Osteoblast (primary cell): ENCODE measurements around the gene RPL6. TPM values are rescaled to one million over a fixed set of nuclear protein-coding genes. Genes with fewer than 3 reads are reported as not detected.
"Not testable (repeated sequence)": the region's sequence is repeated elsewhere in the genome, so short reads cannot be mapped to it uniquely, and the experiment has no call there.

ENCODE experiments used
- DNase-seq: peaks from one replicate; pipeline ENCODE4 v3.0.0; 2011; ENCODE audit warnings: low spot score, mixed read lengths; ENCODE audit not compliant: insufficient read length; ENCODE audit errors: missing footprints
- H2AFZ ChIP-seq: 2 replicates; pipeline ENCODE4 v1.6.0; 2011; ENCODE audit warnings: mild to moderate bottlenecking, low read length
- H3K27ac ChIP-seq: 2 replicates; pipeline ENCODE4 v1.5.1; 2011; ENCODE audit warnings: mild to moderate bottlenecking, low read depth, low read length, moderate library complexity
- H3K27me3 ChIP-seq: 2 replicates; pipeline ENCODE4 v1.6.0; 2012; ENCODE audit warnings: mild to moderate bottlenecking, control low read depth, inconsistent platforms, low read length, moderate library complexity; ENCODE audit not compliant: insufficient read depth
- H3K36me3 ChIP-seq: 2 replicates; pipeline ENCODE4 v1.5.1; 2011; ENCODE audit warnings: mild to moderate bottlenecking, low read length, control low read depth, moderate library complexity; ENCODE audit not compliant: insufficient read depth
- H3K4me1 ChIP-seq: 2 replicates; pipeline ENCODE4 v1.5.1; 2011; ENCODE audit warnings: mild to moderate bottlenecking, low read length, control low read depth, moderate library complexity; ENCODE audit not compliant: insufficient read depth
- H3K4me2 ChIP-seq: 2 replicates; pipeline ENCODE4 v1.6.0; 2011; ENCODE audit warnings: mild to moderate bottlenecking, low read length; ENCODE audit not compliant: insufficient read depth
- H3K4me3 ChIP-seq: fragments of 200-600 bp; sonication (generic); 3 replicates; pipeline ENCODE4 v1.5.1; 2012; ENCODE audit warnings: mild to moderate bottlenecking, low read length, inconsistent platforms; ENCODE audit not compliant: insufficient read depth
- H3K79me2 ChIP-seq: 2 replicates; pipeline ENCODE4 v1.6.0; 2012; ENCODE audit warnings: mild to moderate bottlenecking, low read length, control low read depth, inconsistent platforms; ENCODE audit not compliant: insufficient read depth
- H3K9me3 ChIP-seq: 2 replicates; pipeline ENCODE4 v1.5.1; 2011; ENCODE audit warnings: low read depth, low read length, control low read depth
- H4K20me1 ChIP-seq: 2 replicates; pipeline ENCODE4 v1.6.0; 2012; ENCODE audit warnings: mild to moderate bottlenecking, low read length, control low read depth; ENCODE audit not compliant: insufficient read depth
- total RNA-seq: library from RNA; depleted of rRNA; stranded (reverse); fragments of >200 nt; gene quantifications from 2 replicates; pipeline ENCODE4 v1.2.3, GENCODE V29; 2012
- TF ChIP-seq, protein P1 (sequence below): IDR thresholded peaks from 2 replicates; pipeline ENCODE4 v1.5.1; 2011; ENCODE audit warnings: mild to moderate bottlenecking, low read depth, low read length, moderate library complexity; ENCODE audit errors: extremely low read depth

RPL6 gene
- total RNA-seq: 918 and 946 TPM in 2 replicates

DNA sequence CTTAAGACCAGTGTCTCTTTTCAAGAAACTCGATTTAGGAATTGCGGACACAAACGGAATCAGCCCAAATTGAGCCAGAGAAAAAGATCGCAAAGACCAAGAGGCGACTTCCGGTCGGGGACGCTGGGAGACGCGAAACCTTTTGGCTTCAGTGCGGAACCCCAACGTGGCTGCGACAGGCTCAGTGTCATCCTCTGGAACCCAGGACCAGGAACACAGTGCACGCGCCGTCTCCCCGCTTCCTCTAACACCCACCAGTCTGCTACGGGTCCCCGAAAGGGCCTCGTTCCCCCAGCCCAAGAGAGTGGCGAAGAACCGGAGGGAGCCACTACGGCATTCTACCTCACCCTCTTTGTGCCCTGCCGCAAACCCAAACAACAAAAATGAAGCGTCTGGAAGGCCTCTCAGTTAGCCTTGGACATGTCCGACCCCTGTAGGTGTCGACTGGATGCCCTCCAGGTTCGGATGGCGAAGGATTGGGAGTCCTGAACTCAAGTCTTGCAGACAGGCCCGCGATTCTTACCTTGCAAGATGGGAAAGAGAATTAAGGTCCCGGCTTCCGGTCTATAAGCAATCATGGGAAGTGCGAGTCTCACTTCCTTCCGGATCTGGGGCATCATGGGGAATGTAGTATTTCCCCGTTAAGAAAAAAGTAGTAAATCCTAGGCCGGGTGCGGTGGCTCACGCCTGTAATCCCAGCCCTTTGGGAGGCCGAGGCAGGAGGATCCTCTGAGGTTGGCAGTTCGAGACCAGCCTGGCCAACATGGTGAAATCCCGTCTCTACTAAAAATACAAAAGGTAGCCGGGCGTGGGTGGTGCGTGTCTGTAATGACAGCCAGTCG lies at the start of gene RPL6:
Gene RPL6, minus strand, starts transcription at position 542 of the 842 bp plus-strand sequence. CDS start 949 bp downstream, outside the sequence.
- Histone ChIP-seq H4K20me1 (peaks cover 43% of the 10 kb centered on the region), H3K4me3 (peak within 1 kb of the TSS; percentile 99), H3K4me2 (peak within 1 kb of the TSS; percentile 97), H3K79me2 (peaks cover 22% of the 10 kb centered on the region), H3K36me3 (peaks cover 45% of the 10 kb centered on the region), H2AFZ (peak within 1 kb of the TSS; percentile 98), H3K4me1 (peaks cover 22% of the 10 kb centered on the region), H3K27ac (peak within 1 kb of the TSS; percentile 98), H3K27me3 (no peaks in the 10 kb centered on the region), H3K9me3 (no peaks in the 10 kb centered on the region)
- TF ChIP-seq, protein P1, sequence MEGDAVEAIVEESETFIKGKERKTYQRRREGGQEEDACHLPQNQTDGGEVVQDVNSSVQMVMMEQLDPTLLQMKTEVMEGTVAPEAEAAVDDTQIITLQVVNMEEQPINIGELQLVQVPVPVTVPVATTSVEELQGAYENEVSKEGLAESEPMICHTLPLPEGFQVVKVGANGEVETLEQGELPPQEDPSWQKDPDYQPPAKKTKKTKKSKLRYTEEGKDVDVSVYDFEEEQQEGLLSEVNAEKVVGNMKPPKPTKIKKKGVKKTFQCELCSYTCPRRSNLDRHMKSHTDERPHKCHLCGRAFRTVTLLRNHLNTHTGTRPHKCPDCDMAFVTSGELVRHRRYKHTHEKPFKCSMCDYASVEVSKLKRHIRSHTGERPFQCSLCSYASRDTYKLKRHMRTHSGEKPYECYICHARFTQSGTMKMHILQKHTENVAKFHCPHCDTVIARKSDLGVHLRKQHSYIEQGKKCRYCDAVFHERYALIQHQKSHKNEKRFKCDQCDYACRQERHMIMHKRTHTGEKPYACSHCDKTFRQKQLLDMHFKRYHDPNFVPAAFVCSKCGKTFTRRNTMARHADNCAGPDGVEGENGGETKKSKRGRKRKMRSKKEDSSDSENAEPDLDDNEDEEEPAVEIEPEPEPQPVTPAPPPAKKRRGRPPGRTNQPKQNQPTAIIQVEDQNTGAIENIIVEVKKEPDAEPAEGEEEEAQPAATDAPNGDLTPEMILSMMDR: no peak
- DNase-seq: peak; percentile 95

GRCh38 chr12:112458751-112459150 lies 49.3 kb upstream of the RPL6 start:
- no peaks in the 10 kb centered on the region for H3K9me3 ChIP-seq
- H3K36me3 ChIP-seq: peaks cover 50% of the 10 kb centered on the region
- no peak overlapping the region for H3K4me3 ChIP-seq
- H3K4me1 ChIP-seq: no peaks in the 10 kb centered on the region
- H2AFZ ChIP-seq: no peak overlapping the region
- H3K4me2 ChIP-seq: no peak overlapping the region
- no peak overlapping the region for H3K27ac ChIP-seq
- H4K20me1 ChIP-seq: no peaks in the 10 kb centered on the region
- no peaks in the 10 kb centered on the region for H3K27me3 ChIP-seq
- peaks cover 6% of the 10 kb centered on the region for H3K79me2 ChIP-seq
- no peak for DNase-seq
- TF ChIP-seq, protein P1: no peak

DNA sequence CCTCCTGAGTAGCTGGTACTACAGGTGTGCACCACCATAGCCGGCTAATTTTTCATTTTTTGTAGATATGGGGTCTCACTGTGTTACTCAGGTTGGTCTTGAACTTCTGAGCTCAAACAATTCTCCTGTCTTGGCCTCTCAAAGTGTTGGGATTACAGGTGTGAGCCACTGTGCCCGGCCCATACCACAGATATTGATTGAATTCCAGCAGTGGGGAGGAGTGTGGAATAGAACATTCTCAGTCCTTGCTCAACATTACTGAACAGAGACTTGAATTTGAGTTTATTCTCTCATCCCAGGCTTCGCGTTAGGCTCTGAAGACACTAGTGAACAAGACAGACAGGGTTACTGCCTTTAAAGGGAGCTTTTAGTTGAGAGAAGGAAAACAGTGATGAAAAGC lies 48.9 kb upstream of the RPL6 start:
- Histone ChIP-seq H3K27me3 (no peaks in the 10 kb centered on the region), H3K27ac (no peak overlapping the region)

GRCh38 chr12:112457142-112457541 lies 47.7 kb upstream of the RPL6 start:
- not testable (repeated sequence) for DNase-seq, H2AFZ ChIP-seq, H3K9me3 ChIP-seq, H3K27me3 ChIP-seq, H3K4me3 ChIP-seq, H4K20me1 ChIP-seq, H3K4me1 ChIP-seq, H3K79me2 ChIP-seq, H3K4me2 ChIP-seq, H3K27ac ChIP-seq
- H3K36me3 ChIP-seq: peaks cover 55% of the 10 kb centered on the region

More for the DNA sequence above, 48.9 kb upstream of the RPL6 start:
- Histone ChIP-seq H3K4me3 (no peak overlapping the region), H3K9me3 (no peaks in the 10 kb centered on the region), H3K36me3 (peaks cover 53% of the 10 kb centered on the region), H2AFZ (no peak overlapping the region), H4K20me1 (no peaks in the 10 kb centered on the region), H3K4me1 (no peaks in the 10 kb centered on the region), H3K4me2 (no peak overlapping the region), H3K79me2 (peaks cover 6% of the 10 kb centered on the region)
- DNase-seq: no peak
- TF ChIP-seq, protein P1: no peak
